GM21619 (cell line): ENCODE measurements around the gene KCNE3.
A peak's percentile ranks its signal among the peaks of the same experiment; 100 is the strongest.

Experiments
- ATAC-seq: cut with Tn5 transposase; IDR thresholded peaks from one replicate; pipeline ENCODE4 v1.9.1; 2021; ENCODE audit not compliant: unreplicated experiment

KCNE3 gene

DNA sequence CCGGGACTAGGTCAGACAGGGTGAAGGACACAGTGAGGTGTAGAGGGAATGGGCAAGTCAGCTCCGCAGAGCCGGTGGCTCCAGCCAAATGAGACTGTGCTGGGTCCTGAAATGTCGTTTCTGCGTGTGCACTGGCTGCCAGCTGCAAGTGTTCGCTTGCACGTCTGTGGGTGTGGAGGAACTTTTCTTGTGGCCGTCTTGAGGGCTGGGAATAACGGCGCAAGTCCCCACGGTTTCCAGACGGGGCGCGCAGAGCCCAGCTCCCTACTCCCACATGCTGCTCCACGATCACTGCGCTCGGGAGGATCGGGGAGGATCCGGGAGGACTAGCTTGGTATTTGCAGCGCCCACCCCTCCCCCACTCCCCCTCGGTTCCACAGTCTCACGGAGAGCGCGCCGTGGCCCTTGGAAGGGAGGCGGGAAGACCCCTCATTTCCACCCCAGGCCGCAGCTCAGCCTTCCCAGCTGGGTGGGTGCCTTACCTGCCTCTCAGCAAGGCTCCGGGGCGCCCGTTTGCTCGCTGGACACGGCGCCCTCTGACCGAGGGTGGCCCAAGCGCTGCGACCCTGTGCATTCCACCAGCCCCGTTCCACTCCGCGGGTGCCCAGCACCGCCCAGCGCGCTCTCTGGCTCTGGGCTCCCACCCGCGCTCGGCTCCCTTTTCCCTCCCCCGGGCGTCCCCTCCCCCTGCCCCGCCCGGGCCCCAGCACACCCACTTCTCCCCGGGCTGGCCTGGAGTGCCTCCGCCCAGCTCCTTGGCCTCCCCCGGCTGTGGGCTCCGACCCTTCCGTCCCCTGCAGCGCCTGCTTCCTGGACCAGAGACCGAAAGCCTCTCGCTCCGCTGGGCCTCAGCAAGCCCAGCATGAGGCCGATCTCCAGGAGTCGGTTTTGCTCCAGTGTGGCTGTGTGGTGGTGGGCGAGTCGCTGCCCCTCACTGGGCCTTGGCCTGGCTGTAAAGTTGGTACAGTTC lies at the start of gene KCNE3:
KCNE3 (minus strand) TSS at position 634 of the 970 bp plus-strand sequence. CDS start 9,986 bp downstream, outside the sequence.
- no peak for ATAC-seq

DNA sequence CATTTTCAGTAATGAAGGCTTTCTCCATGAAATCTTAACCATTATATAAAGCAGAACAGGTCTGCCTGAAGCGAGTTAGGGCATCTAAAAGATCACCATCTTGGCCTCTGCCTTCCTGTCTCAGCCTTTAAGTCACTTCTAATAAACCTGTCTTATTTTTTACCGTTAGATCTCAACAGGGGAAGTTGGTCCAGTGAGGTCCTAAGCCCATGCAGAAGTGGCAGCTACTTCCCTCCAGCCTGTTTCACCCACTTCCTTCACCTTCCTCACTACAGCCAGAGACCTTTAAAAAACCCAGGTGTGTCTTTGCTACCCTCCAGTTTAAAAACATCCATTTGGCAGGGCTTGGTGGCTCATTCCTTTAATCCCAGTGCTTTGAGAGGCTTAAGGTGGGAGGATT lies 40.2 kb upstream of the KCNE3 start:
- no peak for ATAC-seq

GRCh38 chr11:74506823-74507222 lies 39.5 kb upstream of the KCNE3 start:
- ATAC-seq = no peak

GRCh38 chr11:74505911-74506310 lies 38.6 kb upstream of the KCNE3 start:
- ATAC-seq = no peak

DNA sequence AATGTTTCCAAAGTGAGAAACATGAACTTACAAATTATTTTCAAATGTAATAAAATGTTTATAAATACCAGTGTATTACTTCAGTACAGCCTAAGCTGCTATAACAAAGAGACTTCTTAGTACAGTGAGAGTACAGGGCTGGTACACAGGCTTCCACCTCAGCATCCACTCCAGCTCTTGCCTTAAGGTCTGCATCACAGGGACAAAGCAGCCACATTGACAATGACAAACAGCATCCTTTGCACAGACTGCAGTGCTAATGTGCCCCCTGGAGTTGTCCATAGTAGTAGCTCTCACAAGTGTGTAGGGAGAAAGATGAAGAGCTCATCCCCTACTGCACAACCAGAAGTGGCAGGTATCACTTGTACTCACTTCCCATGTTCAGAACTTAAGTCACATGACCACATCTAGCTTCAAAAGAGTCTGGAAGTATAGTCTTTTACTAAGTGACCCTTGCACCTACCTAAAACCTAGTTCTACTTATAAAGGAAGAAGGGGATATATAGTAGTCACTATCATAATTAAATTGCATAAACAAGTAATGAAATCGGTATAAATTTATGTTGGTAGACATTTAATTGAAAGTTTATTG lies 36.8 kb upstream of the KCNE3 start:
- no peak for ATAC-seq

DNA sequence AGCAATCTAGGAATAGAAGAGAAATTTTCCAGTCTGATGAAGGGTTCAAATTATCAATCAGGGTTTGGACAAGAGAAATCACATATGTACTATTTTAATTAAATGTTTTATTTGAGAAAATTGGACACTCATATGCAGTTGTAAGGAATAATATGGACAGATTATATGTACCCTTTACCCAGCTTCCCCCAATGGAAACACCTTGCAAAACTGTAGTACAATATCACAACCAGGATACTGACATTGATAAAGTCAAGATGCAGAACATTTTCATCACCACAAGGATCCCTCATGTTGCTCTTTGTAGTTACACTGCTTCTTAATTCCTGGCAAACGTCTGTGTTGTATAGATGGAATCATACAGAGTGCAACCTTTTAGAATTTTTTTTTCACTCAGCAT lies 27.6 kb upstream of the KCNE3 start:
- ATAC-seq = no peak

DNA sequence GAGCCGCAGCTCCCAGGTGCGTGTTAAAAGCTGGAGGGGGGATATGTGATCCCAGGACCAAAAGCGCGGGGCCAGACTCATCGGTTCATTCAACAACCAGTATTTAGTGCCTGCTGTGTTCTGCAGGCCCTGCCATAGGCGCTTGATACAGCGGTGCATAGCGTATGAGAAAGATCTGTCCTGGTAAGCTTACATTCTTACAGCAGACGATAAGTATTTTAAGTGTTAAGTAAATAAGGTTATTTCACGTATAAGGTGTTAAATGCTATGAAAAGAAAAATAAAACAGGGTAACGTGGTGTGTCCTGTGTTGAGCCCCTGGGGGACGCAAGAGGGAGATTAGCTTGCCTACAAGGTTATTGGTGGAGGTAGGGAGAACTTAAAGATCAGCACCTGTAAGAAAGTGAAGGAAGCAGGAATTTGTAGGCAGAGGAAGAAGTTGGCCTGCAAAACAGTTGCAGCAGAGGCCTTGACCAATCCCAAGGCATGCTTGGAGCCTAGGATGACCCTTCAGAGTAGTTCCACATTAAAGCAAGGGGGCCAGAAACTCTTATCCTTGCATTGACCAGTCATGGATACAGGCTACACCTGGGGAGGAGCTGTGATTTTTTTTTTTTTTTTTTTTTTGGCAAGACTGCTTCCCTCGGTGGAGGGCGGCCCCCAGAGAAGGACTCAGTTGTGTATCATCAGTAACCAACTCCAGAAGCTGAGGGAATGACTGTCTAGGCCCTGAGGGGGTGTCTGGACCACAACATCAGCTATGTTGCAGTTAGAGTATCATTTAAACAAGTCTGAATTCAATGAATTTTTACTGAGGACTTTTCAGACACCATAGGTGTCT lies 26.7 kb upstream of the KCNE3 start:
- ATAC-seq = no peak

- ATAC-seq = peak; percentile 92
These were observed 25.8 kb upstream of the KCNE3 start, which contains the start of gene LIPT2 for GRCh38 chr11:74492974-74493790. Gene LIPT2 (minus strand): TSS chr11:74493724. CDS start chr11:74493703, 21 bp downstream.

DNA sequence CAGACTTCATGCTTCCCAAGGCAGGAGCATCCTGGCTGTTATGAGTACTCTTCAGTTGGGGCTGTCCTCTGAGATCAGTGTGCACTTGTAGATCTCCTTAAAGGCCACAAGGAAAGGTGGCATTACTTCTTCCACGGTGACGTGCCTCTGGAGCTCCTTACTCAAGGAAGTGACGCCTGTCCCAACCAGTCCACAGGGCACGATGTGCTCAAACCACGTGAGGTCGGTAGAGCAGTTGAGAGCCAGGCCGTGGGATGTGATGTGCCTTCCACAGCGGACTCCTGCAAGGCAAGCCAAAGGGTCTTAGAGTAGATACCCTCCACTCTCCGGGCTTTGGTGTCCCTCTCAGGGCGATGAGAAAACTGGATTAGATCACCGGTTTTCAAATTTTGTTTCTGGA lies 24.7 kb upstream of the KCNE3 start:
- no peak for ATAC-seq

- no peak for ATAC-seq
These were observed 23.6 kb upstream of the KCNE3 start for GRCh38 chr11:74490941-74491340.

DNA sequence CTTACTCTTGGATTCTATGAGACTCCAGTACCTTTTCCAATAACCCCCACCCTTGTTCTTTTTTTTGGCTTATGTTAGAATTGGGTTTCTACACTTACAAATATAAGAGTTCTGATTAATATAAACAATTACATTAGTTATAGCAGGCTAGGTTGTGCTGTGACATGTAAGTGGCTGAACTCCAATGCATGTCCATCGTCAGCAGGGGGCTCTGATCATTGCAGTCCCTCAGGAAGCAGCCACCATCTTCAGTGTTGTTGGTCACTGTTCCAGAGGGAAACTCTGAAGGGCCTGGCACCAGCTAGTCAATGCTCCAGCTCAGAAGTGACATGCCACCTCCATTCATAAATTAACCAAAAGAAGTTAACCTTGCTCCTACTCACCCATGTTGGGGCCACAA lies 20.5 kb upstream of the KCNE3 start:
- ATAC-seq = no peak

DNA sequence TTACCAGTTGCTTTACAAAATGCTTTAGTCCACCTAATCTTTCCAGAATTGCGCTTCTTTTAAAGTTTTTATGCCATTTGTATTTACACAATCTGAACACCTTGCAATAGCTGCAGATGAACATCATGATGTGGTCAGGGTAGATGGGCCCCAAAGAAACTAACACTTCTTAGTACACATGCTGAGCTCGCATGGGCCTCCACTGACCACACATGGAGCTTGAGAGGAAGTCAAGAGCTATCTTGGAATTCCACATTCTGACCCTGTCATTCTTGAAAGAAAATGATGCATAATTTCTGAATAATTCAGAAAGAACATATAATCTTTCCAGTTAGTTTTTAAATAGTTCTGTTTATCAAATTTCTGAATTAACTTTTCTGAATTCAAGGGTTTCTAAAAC lies 18.5 kb upstream of the KCNE3 start:
- no peak for ATAC-seq

- no peak for ATAC-seq
These were observed 13.5 kb upstream of the KCNE3 start for GRCh38 chr11:74480688-74481417.

DNA sequence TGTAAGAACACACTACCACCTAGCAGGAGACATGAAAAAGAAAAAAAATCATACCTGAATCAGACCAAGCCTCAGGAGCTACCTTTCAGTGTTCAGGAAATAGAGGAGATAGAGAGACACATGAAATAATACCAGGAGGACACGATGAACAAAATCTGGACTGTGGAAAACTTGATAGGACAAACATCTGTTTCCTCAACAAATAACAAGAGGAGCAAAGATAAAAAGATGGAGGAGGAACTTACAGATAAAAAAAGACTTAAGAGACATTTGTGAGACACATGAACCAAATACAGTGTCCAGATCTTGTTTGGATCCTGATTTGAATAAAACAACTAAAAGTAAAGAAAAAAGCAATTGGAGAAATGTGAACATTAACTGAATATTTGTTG lies 12.4 kb upstream of the KCNE3 start:
- no peak for ATAC-seq

- ATAC-seq = no peak
These were observed 11.8 kb upstream of the KCNE3 start for GRCh38 chr11:74478877-74479731.

DNA sequence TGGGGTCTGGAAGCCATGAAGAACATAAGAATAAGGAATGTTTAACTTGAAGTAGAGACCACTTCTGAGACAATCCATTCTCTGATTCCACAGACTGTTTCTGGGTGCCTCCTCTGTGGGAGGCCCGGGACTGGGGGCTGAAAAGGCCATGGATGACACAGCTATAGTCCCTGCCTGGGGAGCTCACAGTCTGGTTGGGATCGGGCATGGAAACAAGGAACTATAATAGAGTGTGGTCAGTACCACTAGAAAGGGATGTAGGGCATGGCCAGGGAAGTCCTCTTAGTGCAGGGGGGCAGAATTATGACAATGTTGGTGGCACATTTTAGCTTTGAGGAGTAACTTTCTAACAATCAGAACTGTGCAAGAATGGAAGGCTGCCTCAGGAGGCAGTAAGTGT lies 9.2 kb upstream of the KCNE3 start:
- no peak for ATAC-seq

DNA sequence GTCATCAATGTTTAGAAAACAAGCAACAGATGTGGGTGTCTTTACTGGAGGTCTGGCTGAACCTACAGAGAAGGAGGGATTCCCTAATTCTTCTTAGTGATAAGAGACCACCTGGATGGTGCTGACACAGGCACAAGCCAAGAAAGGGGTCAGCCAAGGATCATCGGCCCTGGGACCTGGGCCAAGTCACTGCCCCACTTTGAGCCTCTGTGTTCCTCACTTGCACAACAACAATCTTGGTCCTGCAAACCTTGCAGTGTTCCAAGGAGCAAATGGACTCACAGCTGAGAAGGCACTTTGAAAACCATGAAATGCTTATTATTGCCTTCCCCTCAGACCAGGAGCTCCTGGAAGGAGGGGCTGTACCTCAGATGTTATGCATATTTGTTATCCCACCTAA lies 7.0 kb upstream of the KCNE3 start:
- ATAC-seq = no peak

DNA sequence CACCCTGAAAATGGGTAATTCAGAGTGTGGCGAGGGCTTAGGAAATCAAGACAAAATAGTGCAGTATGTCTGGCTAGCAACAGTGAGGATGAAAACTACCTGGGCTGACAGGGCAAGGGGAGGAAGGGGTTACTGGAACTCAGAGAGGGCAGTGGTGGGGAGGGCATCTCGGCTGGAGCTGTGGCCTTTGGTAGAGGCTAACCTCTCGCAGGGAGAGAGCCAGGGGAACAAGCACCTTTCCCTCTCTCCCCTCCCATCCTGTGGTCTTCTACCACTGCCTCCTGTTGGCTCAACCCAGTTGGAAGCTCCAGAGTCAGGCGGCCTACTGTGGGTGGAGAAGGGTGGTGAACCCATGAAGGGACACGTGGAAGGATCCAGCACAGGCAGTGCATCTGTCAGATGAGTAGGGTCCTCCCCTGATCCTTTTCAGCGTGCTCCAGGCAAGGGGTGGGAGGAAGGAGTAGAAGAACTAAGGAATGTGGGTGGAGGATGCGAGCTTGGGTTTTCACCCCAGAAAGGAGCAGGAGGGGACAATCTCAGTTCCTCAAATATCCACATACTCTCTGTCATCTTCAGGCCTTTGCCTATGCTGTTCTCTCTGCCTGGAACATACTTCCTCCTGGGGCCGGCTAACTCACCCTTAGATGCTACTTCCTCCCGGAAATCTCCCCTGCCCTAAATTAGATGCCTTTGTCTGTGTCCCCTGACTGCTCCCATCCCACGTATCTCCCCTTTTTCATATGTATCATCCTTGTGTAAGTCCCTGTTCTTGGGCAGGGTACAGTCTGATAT lies 6.2 kb upstream of the KCNE3 start:
- no peak for ATAC-seq
